ENCODE measurements around the gene HNRNPDL.

The HNRNPDL gene

GRCh38 chr4:82373816-82374625 is 56.2 kb downstream of the HNRNPDL start, which contains the start of gene HNRNPD (continued):
- TF ChIP-seq ZNF280D (tag by site-specific recombination; IDR thresholded peaks at IDR 0.05): no peak; the same call in 1 of the 2 replicates
- TF ChIP-seq HIC1 (tag by site-specific recombination; IDR thresholded peaks at IDR 0.05): peak; percentile 84
- no peak for TF ChIP-seq ZNF529 (tag by site-specific recombination; IDR thresholded peaks at IDR 0.05; ENCODE audit: insufficient replicate concordance)
- TF ChIP-seq BCL11B (tag by site-specific recombination; IDR thresholded peaks at IDR 0.05; ENCODE audit: low read depth): peak; percentile 62
- no peak for TF ChIP-seq ZNF354C (tag by site-specific recombination; IDR thresholded peaks at IDR 0.05; ENCODE audit: borderline replicate concordance, low read depth)
- no peak for TF ChIP-seq ZNF266 (tag by site-specific recombination; IDR thresholded peaks at IDR 0.05; ENCODE audit: low read depth)
- TF ChIP-seq ZFP3 (tag by site-specific recombination; IDR thresholded peaks at IDR 0.05; ENCODE audit: low read depth): no peak
- TF ChIP-seq ZEB2 (tag by site-specific recombination; IDR thresholded peaks at IDR 0.05): peak; percentile 94
- peak; percentile 50; the same call in 1 of the 2 replicates for TF ChIP-seq HOXD13 (CRISPR knock-in tag; IDR thresholded peaks at IDR 0.05; ENCODE audit: borderline replicate concordance)
- TF ChIP-seq HOXC10 (CRISPR knock-in tag; IDR thresholded peaks at IDR 0.05): no peak
- TF ChIP-seq PATZ1 (tag by site-specific recombination; IDR thresholded peaks at IDR 0.05): peak; percentile 97
- TF ChIP-seq, protein P1, sequence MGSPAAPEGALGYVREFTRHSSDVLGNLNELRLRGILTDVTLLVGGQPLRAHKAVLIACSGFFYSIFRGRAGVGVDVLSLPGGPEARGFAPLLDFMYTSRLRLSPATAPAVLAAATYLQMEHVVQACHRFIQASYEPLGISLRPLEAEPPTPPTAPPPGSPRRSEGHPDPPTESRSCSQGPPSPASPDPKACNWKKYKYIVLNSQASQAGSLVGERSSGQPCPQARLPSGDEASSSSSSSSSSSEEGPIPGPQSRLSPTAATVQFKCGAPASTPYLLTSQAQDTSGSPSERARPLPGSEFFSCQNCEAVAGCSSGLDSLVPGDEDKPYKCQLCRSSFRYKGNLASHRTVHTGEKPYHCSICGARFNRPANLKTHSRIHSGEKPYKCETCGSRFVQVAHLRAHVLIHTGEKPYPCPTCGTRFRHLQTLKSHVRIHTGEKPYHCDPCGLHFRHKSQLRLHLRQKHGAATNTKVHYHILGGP (tag by site-specific recombination; IDR thresholded peaks at IDR 0.05): peak; percentile 99
- TF ChIP-seq ZNF510 (tag by site-specific recombination; IDR thresholded peaks at IDR 0.05; ENCODE audit: insufficient replicate concordance): no peak
- no peak for TF ChIP-seq ZNF133 (tag by site-specific recombination; IDR thresholded peaks at IDR 0.05)
- no peak for TF ChIP-seq ZNF830 (tag by site-specific recombination; IDR thresholded peaks at IDR 0.05; ENCODE audit: low read depth)
- peak; percentile 93 for TF ChIP-seq ZSCAN30 (tag by site-specific recombination; IDR thresholded peaks at IDR 0.05)
- 0 out of 2 replicates have a peak, but pooled peaks have one; percentile 56 for TF ChIP-seq ZNF558 (tag by site-specific recombination; IDR thresholded peaks at IDR 0.05)
- TF ChIP-seq GLI2 (tag by site-specific recombination; IDR thresholded peaks at IDR 0.05; ENCODE audit: borderline replicate concordance, low read depth): 0 out of 2 replicates have a peak, but pooled peaks have one; percentile 7
- TF ChIP-seq ZNF561 (tag by site-specific recombination; IDR thresholded peaks at IDR 0.05; ENCODE audit: borderline replicate concordance): 0 out of 2 replicates have a peak, but pooled peaks have one; percentile 72
- TF ChIP-seq ZXDB (tag by site-specific recombination; IDR thresholded peaks at IDR 0.05): peak; percentile 95
- TF ChIP-seq ZFP37 (tag by site-specific recombination; IDR thresholded peaks at IDR 0.05): peak; percentile 91
- TF ChIP-seq REPIN1 (tag by site-specific recombination; IDR thresholded peaks at IDR 0.05; ENCODE audit: low read depth): no peak
- TF ChIP-seq, protein P2, sequence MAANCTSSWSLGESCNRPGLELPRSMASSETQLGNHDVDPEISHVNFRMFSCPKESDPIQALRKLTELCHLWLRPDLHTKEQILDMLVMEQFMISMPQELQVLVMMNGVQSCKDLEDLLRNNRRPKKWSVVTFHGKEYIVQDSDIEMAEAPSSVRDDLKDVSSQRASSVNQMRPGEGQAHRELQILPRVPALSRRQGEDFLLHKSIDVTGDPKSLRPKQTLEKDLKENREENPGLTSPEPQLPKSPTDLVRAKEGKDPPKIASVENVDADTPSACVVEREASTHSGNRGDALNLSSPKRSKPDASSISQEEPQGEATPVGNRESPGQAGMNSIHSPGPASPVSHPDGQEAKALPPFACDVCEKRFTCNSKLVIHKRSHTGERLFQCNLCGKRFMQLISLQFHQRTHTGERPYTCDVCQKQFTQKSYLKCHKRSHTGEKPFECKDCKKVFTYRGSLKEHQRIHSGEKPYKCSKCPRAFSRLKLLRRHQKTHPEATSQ (tag by site-specific recombination; IDR thresholded peaks at IDR 0.05): 0 out of 2 replicates have a peak, but pooled peaks have one; percentile 9
- TF ChIP-seq ZNF423 (tag by site-specific recombination; IDR thresholded peaks at IDR 0.05): peak; percentile 82
- TF ChIP-seq ZNF654 (tag by site-specific recombination; IDR thresholded peaks at IDR 0.05; ENCODE audit: low read depth): no peak
- TF ChIP-seq ZNF184 (tag by site-specific recombination; IDR thresholded peaks at IDR 0.05): no peak
- no peak for TF ChIP-seq ZNF777 (tag by site-specific recombination; IDR thresholded peaks at IDR 0.05; ENCODE audit: borderline replicate concordance)
- peak; percentile 81; the same call in 1 of the 2 replicates for TF ChIP-seq GFI1B (tag by site-specific recombination; IDR thresholded peaks at IDR 0.05)
- peak; percentile 90 for TF ChIP-seq KLF16 (tag by site-specific recombination; IDR thresholded peaks at IDR 0.05)

All from HEK293 (cell line).